ENCODE measurements around the gene LTBP1. TPM values are rescaled to one million over a fixed set of nuclear protein-coding genes. Genes with fewer than 3 reads are reported as not detected.

LTBP1 gene
- total RNA-seq, 4 donors from 2014 or later: 12.6 to 81.0 (median 16.0) TPM

GRCh38 chr2:32931945-32932709, 14.6 kb upstream of the LTBP1 start:
- no peak for TF ChIP-seq CTCF (IDR thresholded peaks at IDR 0.05)
- DNase-seq (ENCODE audit: low spot score) (no peak), ATAC-seq (ENCODE audit: low FRiP score) (no peak)

- ATAC-seq (ENCODE audit: low FRiP score) (no peak), DNase-seq (ENCODE audit: low spot score) (no peak)
- TF ChIP-seq CTCF (IDR thresholded peaks at IDR 0.05): no peak
Observed at GRCh38 chr2:32932825-32933755, 13.7 kb upstream of the LTBP1 start.

- DNase-seq (ENCODE audit: low spot score) (no peak), ATAC-seq (ENCODE audit: low FRiP score) (no peak)
- TF ChIP-seq CTCF (IDR thresholded peaks at IDR 0.05): no peak
Observed at GRCh38 chr2:32933756-32934095, 13.0 kb upstream of the LTBP1 start.

GRCh38 chr2:32937602-32938448, 8.9 kb upstream of the LTBP1 start:
- DNase-seq (ENCODE audit: low spot score) (no peak), ATAC-seq (ENCODE audit: low FRiP score) (no peak)
- no peak for TF ChIP-seq CTCF (IDR thresholded peaks at IDR 0.05)

- ATAC-seq (ENCODE audit: low FRiP score) (no peak), DNase-seq (ENCODE audit: low spot score) (no peak)
- TF ChIP-seq CTCF (IDR thresholded peaks at IDR 0.05): no peak
Observed at GRCh38 chr2:32938934-32939333, 7.8 kb upstream of the LTBP1 start.

GRCh38 chr2:32940316-32940997, 6.3 kb upstream of the LTBP1 start:
- ATAC-seq (ENCODE audit: low FRiP score) (no peak), DNase-seq (ENCODE audit: low spot score) (no peak)
- no peak for TF ChIP-seq CTCF (IDR thresholded peaks at IDR 0.05)

Data from omental fat pad (tissue), 4 donors.